ENCODE measurements around the gene GMPR. TPM values are rescaled to one million over a fixed set of nuclear protein-coding genes. Genes with fewer than 3 reads are reported as not detected.

GMPR gene
- 0.37 to 0.76 TPM (median 0.64 TPM) in 5 replicates for total RNA-seq (2022; extraction: Qiagen RNA extraction; ENCODE audit: low read depth)

GRCh38 chr6:16238057-16238962, at the start of gene GMPR:
GMPR (plus strand) TSS chr6:16238587; CDS start chr6:16238694, 107 bp downstream.

Other genes with a start within 250 kb of the GMPR start
- gene MYLIP, start 109.5 kb upstream of the GMPR start, total RNA-seq (2022; extraction: Qiagen RNA extraction; ENCODE audit: low read depth) = 2.8 to 3.3 TPM (median 3.0 TPM) in 5 replicates

Measured in A549 treated with RU486 at 1 μM for 4 hours (cell line).